Measurements from ENCODE around the gene MYOM3.

The MYOM3 gene

DNA sequence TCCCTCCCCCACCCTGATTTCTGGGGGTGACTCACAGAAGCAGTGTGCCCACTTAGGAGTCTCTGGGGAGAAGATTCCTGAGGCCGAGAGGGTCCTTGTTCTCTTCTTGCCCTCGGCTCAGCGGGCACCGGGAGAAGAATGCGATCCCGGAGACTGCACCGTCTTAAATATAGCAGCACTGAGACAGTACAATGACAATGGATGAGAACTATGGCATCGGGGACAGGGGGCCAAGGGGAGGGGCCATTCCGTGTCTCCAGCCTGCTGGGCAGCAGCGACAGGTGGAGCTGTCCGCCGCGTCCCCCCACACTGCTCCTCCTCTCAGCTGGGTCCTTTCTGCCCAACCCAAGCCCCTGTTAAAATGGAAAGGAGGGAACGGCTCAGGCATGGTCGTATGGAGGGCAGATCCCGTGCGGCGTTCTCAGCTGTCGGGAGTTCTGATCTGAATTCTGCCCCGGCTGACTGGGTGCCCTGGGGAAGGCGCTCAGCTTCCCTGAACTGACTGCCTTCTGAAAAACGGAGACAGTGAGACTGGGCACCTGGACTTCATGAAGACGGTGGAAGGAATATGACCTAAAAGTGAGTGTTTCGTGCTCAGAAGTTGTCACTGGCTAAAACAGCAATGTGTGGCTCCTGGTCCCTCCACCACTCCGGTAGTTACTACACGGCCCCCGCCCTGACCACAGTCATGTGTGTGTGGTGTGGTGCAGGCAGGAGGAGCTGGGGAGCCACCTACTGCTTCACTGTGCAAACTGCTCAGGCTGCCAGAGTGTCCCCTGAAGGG is at the start of gene MYOM3:
Gene MYOM3, minus strand, starts transcription at position 140 of the 784 bp plus-strand sequence. CDS start 3,499 bp downstream, outside the sequence.
- DNase-seq = peak; percentile 63

DNA sequence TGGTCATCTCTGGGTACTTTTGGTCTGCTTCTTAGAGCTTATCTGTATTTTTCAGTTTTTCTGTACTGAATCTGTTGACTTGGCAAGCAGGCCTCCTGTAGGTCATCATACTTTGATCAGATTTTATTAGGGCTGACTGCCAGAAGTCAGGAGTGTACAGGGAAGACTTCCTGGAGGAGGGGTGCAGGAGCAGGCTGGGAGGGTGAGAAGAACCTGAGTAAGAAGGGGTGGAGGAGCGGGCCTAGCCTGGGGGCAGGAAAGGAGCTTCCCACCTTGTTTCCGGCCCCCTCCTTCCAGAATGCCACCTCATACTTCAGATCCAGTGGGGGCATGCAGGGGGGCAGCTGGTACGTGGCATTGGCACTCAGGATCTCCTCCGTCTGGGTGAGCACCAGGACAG is 49.3 kb upstream of the MYOM3 start:
- DNase-seq = no peak

DNA sequence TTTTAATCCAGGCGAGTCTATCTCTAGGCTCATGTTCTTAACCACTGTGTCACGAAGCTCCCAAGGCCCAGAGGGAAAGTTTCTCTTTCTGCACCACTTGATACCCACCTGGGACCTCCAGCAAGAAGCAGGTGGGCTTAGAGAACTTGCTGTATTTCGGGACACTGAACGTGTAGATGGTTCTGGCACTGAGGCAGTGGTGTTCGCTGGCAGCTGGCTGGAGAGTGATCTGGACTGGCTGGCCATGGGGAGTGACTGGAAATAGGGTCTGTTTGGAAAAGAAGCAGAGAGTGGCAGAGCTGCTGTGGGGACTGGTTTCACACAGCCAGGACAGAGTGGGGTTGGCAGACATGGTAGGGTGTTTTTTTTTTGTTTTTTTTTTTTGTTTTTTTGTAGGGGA is 47.4 kb upstream of the MYOM3 start:
- DNase-seq = no peak

DNA sequence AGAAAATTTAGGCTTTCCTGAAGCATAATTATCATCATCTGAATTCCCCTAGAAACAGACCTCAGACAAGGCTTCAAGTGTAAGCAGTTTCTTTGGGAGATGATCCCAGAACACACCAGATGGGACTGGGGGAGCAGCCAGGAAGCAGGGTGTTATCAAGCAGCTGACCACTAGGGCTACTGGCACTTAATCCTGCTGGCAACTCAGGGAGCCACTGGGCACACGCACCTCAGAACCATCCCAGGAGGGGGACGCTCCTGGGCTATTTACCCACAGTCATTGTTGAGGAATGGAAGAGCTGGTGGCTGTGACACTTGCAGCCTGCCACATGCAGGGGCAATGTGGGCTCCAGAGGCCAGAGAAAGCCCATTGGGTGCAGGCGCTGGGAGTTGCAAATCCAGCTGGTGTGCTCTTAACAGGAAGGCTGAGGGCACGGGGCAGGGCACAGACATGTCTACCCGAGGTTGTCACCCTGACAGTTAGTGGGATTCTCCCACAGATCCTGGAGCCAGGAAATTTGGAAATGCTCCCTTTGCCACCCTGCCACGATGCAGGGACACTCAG is 46.1 kb upstream of the MYOM3 start:
- DNase-seq = no peak

DNA sequence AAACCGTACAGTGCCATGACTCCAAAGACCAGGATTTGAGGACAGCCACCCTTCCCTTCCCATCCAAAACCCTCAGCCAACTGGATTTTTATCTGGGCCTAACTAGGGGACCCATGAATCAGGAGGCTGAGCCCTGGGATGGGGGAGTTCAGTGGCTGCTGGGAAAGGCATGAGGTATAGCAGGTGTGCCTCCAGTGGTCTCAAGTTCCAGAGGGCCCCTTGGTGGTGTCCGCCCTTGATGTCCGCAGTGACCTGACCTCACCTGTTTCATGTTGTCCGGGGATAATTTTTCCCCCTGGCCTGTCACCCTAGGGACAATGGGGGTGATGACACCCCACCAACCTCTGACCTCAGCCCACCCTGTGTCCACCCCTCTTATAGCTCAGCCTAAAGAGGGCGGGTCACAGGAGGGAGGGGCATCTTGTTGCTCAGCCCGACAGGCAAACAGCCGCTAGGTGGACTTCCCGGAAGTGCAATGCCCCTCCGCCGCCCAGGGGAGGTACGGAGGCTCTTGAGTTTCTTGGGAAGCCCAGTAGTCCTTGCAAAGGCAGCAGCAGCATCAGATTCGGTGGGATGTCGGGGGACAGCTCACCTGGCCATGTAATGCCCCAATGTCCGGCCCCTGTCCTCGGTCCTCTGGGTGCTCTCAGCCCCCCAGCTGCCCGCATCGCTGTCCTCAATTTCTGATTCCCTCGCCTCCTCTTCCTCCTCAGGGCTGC is 44.8 kb upstream of the MYOM3 start:
- DNase-seq = no peak

DNA sequence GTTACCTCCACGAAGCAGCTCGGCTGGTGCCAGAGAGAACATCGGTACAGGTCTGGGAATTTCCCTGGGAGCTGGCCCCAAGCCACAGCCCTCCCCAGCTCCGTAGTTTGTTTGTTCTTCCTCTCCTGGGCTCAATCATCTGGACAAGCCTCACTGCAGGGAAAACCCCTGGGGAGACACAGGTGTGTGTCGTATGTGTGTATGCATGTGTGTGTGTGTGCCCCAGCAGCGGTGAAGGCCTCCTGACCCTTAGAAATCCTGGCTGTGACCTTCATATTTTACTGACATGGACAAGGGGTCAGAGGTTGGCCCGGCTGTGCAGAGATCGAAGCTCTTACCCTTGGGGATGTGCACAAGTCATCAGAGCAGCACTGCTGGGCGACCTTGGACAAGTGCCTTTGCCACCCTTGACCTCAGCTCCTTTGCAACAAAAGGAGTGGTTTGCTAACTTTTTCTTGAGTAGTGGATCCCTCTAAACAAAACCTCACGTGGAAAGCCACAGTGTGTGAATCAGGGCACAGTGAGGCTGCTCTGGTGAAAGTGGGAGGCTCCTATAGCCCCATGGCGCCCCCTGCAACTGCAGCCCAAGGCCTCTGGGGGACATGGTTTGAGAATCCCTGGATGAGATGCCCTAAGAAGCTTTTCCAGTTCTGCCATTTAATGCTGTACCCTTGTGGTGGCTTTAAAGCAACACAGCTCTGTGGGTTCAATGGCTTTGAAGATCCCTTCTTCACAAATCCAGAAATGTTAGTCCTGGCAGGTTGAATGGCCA is 43.3 kb upstream of the MYOM3 start:
- peak; percentile 29 for DNase-seq

DNA sequence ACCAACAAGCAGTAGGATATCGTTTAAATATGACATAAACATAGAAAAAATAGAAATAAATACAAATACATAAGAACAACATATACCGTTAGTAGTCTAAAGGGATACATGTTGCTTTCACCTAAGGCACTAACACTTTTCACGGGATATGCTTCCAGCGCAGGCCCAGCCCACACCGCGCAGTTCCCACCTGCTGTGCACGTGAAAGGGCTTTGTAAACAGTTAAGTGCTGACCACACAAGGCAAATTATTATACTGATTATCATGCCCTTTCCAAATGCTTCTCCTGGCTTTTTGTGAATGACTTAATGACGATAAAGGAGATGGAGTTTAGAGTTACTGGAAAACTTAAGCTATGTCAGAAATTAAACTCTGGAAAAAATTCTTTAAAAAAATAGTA is 42.3 kb upstream of the MYOM3 start:
- no peak for DNase-seq

DNA sequence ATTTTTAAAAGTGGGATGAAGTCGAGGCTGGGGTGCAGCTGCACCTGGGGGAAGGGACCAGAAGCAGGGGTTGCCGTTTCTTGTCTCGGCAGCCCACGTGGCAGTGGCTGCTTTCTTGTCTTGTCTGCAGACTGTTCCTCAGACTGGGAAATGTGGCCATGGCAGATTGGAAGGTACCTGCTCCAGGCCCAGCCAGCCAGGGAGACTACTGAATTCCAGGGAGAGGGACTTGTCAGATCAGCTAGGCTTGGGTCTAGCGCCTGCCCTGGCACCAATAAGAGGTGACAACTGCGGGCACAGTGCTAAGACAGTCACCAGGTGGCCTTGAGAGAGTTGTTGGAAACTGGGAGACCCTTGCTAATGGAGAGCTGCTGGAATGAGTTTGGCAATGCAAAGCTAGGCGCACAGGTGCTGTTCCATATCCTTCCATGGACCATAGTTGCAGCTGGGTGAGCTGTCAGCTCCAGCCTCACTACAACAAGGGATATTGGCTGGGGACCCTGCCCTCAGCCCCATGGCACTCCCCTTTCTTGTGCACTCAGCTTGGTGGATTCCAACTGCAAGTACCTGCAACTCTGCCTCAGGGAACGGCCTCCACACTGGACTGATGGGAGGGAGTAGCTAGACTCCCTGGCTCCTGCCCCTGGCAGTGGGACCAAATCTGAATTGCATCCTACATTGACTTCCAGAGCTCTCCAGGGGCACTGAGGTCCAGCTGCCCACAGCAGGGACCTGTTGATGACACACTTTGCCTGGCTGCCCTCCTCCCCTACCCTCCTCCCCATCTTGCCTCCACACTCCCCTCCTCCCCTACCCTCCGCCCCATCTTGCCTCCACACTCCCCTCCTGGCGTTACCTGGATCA is 40.9 kb upstream of the MYOM3 start:
- no peak for DNase-seq

DNA sequence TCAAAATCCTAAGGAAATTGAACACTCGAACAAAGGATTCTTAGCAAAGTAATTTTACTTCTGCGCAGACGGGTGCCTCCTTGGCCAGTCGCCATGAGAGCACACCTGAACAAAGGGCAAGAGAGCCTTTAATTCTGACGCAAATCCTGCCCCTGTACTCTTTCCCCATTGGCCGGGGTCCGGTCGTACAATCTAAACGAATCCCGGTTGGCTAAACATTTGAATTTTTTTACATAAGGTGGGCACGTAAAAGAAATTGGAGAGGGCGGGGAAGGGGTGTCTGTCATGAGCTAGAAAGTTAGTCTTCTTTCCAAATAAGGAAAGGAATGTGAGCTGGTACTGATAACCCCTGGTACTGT is 39.2 kb upstream of the MYOM3 start:
- peak; percentile 98 for DNase-seq

DNA sequence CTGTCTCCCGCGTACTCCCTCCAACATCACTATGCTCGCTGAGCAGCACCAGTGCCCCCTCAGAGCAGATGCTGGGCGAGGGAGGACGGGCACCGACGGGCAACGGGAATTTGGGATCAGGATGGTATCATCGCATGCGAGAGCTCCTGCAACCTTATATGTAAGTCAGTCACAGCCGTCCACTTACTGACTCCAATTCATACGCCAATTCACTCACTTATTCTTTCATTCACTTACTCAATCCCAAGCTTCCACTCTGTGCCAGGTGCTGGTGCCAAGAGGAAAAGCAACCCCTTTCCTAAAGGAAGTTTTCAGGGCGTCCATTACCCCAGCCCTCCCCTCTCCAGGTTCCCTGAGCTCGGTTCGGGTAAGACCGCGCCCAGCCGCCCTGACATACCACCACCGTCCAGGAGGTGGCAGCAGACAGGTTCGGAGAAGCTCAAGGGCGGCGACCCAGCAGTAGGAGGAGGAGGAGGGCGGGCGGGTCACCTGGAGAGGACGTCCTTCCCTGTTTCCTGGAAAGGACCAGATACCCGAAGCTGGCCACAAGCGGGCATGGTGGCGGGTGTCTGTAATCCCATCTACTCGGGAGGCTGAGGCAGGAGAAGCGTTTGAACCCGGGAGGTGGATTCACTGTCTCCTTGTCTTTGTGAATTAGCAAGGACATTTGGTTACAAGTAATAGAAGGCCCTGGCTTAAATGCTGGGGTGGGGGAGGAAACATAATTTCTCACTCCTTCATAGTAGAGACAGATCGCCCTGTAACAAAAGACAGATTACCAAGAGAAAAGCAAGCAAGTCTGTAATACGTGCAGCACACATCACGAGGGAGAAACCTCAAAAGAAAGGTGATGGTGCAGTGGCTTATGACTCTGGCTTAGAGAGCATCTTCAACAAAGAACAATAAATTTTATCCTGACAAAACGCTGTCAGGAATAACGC is 38.6 kb upstream of the MYOM3 start:
- peak; percentile 90 for DNase-seq

DNA sequence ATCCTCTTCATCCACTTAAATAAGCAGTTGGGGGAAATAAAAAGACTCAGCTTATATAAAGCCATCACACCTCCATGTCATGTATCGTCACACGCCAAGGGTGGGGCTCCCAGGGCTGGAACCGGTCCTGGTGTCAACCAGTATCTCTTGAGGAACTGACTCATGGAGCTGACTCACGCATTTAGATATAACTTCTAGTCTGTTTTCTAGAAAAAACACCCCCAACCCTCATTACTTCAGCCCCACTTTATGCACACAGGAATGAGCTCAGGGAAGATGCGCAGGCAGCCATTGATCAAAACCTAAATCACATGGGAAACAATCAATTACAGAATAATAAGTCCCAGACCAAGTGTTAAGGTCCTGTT is 37.9 kb upstream of the MYOM3 start:
- DNase-seq = no peak

DNA sequence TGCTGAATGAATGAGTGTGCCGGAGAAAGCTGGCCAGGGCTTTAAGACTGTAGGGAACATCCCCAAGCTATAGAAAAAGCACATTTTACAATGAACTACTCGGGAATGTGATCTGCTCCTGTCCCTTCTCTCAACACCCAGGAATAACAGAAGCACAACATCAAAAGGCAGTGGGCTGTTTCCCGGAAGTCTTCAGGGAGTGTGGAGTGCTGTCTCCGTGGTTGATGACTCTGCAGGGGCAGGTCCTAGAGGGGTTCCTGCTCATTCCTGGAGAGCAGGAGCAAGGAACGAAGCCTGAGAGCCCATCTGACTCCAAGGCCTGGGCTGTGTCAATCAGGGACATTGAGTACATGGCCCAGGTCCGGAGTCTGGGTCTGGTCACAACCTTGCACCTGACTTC is 35.9 kb upstream of the MYOM3 start:
- no peak for DNase-seq

DNA sequence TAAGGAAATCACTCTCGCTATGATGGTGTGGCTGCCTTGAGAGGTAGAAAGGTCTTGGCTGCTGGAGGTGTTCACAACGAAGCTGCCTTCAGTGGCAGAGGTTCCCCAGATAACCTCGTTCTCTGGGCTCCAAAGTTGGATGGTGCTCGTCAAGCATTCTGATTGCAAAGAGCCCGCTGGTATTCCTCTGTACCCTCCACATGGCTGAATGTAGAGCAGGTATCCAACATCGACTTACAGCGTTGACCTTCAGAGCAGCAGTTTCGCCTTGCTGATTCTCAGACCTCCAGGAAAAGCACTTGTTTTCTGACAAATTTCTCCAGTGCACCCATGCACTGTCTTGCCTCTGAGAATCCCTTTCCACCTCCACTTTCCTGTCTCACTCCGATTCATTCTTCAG is 35.3 kb upstream of the MYOM3 start:
- DNase-seq = no peak

DNA sequence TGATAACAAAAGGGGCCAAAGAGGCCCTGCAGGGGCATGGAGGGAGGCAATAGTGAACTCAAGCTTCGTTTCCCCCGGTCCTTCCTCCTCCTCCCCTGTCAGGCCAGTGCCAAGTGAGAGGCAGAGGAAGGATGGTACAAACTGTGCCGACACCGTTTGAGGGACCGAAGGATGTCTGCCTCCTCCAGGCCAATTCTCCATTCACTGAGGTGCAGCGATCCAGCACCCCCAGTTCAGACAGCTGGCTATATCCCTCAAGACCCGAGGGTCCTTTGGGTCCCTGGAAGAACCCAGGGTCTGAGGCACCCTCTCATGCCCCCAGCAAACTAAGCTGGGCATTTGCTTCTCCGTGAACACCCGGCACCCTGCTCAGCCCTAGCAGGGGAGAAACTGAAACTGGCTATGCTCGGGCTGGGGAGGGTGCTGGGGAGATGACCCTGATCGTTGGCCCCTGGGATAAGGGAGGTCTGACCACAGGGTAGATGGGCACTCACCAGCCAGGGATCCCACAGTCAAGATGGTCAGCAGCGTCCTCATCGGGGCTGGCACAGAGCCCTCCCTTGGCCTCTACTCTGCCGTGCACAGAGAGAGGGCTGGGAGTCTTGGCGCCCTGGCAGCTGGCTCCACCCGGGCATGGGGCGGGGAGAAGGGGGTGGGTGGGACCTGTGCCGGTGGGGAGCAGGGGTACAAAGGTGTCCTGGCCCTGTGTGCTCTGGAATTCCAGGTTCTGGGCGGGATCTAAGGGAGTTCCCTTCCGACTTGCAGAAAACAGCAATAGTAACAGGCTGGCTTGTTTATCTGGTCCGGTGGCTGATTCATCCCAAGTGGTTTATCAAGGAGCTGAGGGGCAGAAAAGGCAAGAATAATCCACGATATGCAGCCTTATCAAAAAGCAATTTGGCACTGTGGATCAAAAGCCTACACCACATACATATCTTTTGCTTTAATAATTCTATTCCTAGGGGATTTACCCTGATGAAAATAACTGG is 30.9 kb upstream of the MYOM3 start, which contains the start of gene IL22RA1:
Gene IL22RA1, minus strand, starts transcription at position 595 of the 989 bp plus-strand sequence. Its CDS starts 58 bp downstream, at position 537.
- no peak for DNase-seq

DNA sequence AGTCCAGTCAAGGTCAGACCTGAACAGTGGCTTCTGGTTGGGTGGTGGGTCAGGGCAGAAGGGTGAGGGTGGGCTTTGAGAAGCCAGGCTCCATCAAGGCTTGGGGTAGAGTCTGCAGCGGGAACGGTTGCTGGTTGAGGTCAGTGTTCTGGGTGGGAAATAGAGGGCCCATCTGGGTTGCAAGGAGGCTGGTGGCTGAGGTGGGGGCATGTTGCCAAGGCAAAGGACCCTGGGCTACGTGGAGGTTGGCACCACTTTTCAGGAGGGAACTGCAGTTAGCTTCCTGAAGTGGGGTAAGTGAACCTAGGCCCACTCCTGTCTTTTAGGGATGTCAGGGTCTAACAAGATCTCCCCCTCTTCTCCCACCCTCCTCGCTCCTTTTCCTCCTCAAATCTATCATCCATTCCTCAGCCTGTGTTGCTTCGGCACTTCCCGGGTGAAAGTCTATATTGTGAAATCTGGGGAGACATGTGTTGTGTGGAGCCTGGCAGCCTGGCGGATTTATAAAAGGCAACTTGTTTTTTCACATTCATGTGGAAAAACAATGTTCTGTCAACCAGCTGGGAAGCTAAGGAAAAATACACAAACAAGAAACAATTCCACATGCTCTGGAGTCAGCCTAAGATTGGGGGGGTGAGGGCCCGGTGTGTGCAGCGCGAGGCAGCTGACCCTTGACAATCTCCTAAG is 29.5 kb upstream of the MYOM3 start:
- DNase-seq = no peak

DNA sequence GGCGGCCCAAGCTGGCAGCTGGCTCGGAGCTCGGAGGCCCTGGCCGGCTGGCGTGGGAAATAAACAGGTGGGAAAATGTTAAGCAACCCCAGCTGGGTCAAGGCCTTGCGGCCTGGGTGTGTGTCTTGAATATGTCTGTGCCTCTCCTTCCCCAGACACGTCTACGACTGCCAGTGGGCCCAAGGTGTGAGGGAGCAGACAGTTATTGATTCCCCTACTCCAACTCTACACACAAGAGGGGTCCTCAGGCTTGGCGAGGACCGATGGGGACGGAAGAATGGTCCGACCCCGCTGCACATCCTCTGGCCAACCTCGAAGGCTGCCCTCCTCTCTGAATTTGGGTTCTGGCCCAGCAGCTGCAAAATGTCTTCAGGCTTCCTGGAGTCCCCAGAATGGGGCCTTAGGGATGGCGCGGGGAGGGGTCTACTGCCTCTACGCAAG is 28.8 kb upstream of the MYOM3 start:
- DNase-seq = no peak

DNA sequence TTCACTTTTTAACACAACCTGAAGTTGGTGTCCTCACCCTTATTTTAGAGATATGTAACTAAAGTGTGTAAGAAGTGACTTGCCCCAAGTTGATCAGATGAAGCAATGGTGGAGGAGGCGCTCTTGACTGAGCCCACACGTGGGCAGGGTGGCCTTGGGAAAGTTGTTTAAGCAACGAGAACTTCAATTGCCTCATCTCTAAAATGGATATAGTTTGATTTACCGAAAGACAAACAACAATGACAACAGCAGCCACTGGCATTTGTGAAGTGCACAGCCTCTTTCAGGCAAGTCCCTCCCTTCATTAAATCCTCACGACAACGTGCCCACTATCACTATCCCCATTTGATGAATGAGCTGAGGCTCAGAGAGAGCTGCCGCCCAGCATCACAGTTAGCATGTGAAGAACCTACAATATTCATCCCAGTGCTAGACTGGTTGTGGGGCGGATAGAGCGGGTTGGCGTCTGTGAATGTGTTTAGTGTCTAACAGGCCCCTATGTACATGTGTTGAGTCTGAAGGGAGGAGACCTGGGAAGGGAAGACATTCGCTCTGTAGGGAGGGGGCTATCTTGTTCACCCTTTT is 28.0 kb upstream of the MYOM3 start:
- DNase-seq = no peak

DNA sequence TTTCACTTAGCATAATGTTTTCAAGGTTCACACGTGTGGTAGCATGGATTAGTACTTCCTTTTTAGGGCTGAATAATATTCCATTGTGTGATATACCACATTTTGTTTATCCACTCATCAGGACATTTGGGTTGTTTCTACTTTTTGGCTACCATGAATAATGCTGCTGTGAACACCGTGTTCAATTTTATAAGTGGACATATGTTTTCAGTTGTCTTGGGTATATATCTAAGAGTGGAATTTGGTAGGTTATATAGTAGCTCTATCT is 27.2 kb upstream of the MYOM3 start:
- no peak for DNase-seq

Measured in NCI-H2171 treated with DMSO at 0.1 percent for 48 hours (cell line).